ENCODE measurements around the gene SNRNP35.

Gene SNRNP35

GRCh38 chr12:123488539-123489230 lies 30.7 kb downstream of the SNRNP35 start:
- Histone ChIP-seq H4K20me1 (ENCODE audit: insufficient read depth, low read length) (no peaks in the 10 kb centered on the region), H3K36me3 (replicated peaks; ENCODE audit: insufficient read depth, low read length) (no peaks in the 10 kb centered on the region), H3F3A (ENCODE audit: insufficient read depth, low read length) (no peaks in the 10 kb centered on the region), H3K79me2 (ENCODE audit: low read length) (no peaks in the 10 kb centered on the region), H3K9ac (ENCODE audit: low read length) (no peak overlapping the region), H3K9me3 (replicated peaks; ENCODE audit: insufficient read depth, low read length) (no peaks in the 10 kb centered on the region), H3K4me3 (ENCODE audit: low read length) (no peak overlapping the region), H3K27me3 (replicated peaks; ENCODE audit: insufficient read depth, low read length) (no peaks in the 10 kb centered on the region), H3K27ac (ENCODE audit: low read length) (no peak overlapping the region), H3K4me1 (ENCODE audit: low read length) (no peaks in the 10 kb centered on the region), H3K9me2 (replicated peaks; ENCODE audit: insufficient read depth, low read length) (no peaks in the 10 kb centered on the region), H3K4me2 (ENCODE audit: low read depth, low read length) (no peak overlapping the region), H2AFZ (ENCODE audit: low read length) (no peak overlapping the region)
- TF ChIP-seq EZH2 (optimal IDR thresholded peaks at IDR 0.05; ENCODE audit: low read depth, low read length) = no peak
- no peak for TF ChIP-seq EZH2phosphoT487 (IDR thresholded peaks at IDR 0.05; ENCODE audit: low read length)
- TF ChIP-seq, protein P1, sequence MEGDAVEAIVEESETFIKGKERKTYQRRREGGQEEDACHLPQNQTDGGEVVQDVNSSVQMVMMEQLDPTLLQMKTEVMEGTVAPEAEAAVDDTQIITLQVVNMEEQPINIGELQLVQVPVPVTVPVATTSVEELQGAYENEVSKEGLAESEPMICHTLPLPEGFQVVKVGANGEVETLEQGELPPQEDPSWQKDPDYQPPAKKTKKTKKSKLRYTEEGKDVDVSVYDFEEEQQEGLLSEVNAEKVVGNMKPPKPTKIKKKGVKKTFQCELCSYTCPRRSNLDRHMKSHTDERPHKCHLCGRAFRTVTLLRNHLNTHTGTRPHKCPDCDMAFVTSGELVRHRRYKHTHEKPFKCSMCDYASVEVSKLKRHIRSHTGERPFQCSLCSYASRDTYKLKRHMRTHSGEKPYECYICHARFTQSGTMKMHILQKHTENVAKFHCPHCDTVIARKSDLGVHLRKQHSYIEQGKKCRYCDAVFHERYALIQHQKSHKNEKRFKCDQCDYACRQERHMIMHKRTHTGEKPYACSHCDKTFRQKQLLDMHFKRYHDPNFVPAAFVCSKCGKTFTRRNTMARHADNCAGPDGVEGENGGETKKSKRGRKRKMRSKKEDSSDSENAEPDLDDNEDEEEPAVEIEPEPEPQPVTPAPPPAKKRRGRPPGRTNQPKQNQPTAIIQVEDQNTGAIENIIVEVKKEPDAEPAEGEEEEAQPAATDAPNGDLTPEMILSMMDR (IDR thresholded peaks at IDR 0.05; ENCODE audit: low read length) = no peak
- no peak for DNase-seq

DNA sequence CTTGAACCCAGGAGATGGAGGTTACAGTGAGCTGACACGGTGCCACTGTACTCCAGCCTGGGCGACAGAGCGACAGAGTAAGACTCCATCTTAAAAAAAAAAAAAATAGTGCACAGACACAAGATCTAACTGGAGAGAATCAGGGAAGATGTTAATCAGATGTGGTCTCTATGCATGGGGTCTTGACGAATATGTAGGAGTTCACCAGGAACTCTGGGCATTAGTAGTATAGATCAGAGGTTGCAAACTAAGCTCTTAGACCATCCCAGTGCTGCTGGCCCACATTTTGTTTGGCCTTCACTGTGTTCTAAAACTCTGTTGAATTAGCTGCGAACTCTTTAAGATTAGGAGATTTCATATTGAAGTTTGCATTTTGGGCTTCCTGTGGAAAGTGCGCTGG lies 31.6 kb downstream of the SNRNP35 start:
- no peak overlapping the region for H3K4me3 ChIP-seq (ENCODE audit: low read length)
- no peaks in the 10 kb centered on the region for H3K27me3 ChIP-seq (replicated peaks; ENCODE audit: insufficient read depth, low read length)
- H3K27ac ChIP-seq (ENCODE audit: low read length) = no peak overlapping the region
- H3K9me2 ChIP-seq (replicated peaks; ENCODE audit: insufficient read depth, low read length) = no peaks in the 10 kb centered on the region
- H3K36me3 ChIP-seq (replicated peaks; ENCODE audit: insufficient read depth, low read length) = no peaks in the 10 kb centered on the region
- H2AFZ ChIP-seq (ENCODE audit: low read length) = no peak overlapping the region
- H3K79me2 ChIP-seq (ENCODE audit: low read length) = no peaks in the 10 kb centered on the region
- no peak for DNase-seq
- TF ChIP-seq EZH2phosphoT487 (IDR thresholded peaks at IDR 0.05; ENCODE audit: low read length) (no peak), EZH2 (optimal IDR thresholded peaks at IDR 0.05; ENCODE audit: low read depth, low read length) (no peak)
- TF ChIP-seq, protein P1 (IDR thresholded peaks at IDR 0.05; ENCODE audit: low read length) = no peak
- H3K9me3 ChIP-seq (replicated peaks; ENCODE audit: insufficient read depth, low read length) = no peaks in the 10 kb centered on the region
- no peak overlapping the region for H3K9ac ChIP-seq (ENCODE audit: low read length)
- H3F3A ChIP-seq (ENCODE audit: insufficient read depth, low read length) = no peaks in the 10 kb centered on the region
- H3K4me2 ChIP-seq (ENCODE audit: low read depth, low read length) = no peak overlapping the region
- no peaks in the 10 kb centered on the region for H4K20me1 ChIP-seq (ENCODE audit: insufficient read depth, low read length)
- H3K4me1 ChIP-seq (ENCODE audit: low read length) = no peaks in the 10 kb centered on the region

DNA sequence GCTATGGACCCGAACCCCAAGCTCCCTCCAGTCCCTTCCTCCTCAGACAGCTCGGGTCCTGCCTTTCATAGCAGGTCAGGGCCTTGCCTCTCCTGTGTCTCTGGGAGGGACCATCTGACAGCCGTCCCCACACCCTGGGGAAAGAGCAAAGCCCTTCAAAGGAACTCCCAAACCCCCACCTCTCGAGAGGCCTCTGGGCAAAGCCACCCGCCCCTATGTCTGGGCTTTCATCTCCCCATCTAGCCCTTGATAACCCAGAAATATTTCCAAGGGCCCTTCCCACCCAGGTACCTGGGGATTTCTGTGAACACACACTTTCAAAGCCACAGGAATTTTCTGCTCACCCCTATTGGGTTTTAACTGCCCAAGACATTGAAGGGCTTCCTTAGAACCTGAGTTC lies 32.1 kb downstream of the SNRNP35 start:
- Histone ChIP-seq H3K4me2 (ENCODE audit: low read depth, low read length) (no peak overlapping the region), H2AFZ (ENCODE audit: low read length) (no peak overlapping the region)

More for the DNA sequence above, 32.1 kb downstream of the SNRNP35 start:
- Histone ChIP-seq H3K9me3 (replicated peaks; ENCODE audit: insufficient read depth, low read length) (no peaks in the 10 kb centered on the region), H3K79me2 (ENCODE audit: low read length) (no peaks in the 10 kb centered on the region), H3K4me1 (ENCODE audit: low read length) (no peaks in the 10 kb centered on the region), H3K27ac (ENCODE audit: low read length) (no peak overlapping the region), H3K9ac (ENCODE audit: low read length) (no peak overlapping the region), H3K27me3 (replicated peaks; ENCODE audit: insufficient read depth, low read length) (no peaks in the 10 kb centered on the region), H3K36me3 (replicated peaks; ENCODE audit: insufficient read depth, low read length) (no peaks in the 10 kb centered on the region), H3F3A (ENCODE audit: insufficient read depth, low read length) (no peaks in the 10 kb centered on the region), H3K4me3 (ENCODE audit: low read length) (no peak overlapping the region), H4K20me1 (ENCODE audit: insufficient read depth, low read length) (no peaks in the 10 kb centered on the region), H3K9me2 (replicated peaks; ENCODE audit: insufficient read depth, low read length) (no peaks in the 10 kb centered on the region)
- TF ChIP-seq, protein P1 (IDR thresholded peaks at IDR 0.05; ENCODE audit: low read length) = no peak
- no peak for TF ChIP-seq EZH2phosphoT487 (IDR thresholded peaks at IDR 0.05; ENCODE audit: low read length)
- TF ChIP-seq EZH2 (optimal IDR thresholded peaks at IDR 0.05; ENCODE audit: low read depth, low read length) = no peak
- DNase-seq = no peak
